H1 (cell line): ENCODE data around the gene RBCK1. TPM values are rescaled to one million over a fixed set of nuclear protein-coding genes. Genes with fewer than 3 reads are reported as not detected.

Experiments
- CTCF ChIA-PET: fragments of 300-600 bp; sonication (Branson Sonifier 250); formaldehyde crosslinking; loops from one replicate; lab custom pipeline; 2021; ENCODE audit not compliant: partially characterized antibody; lab: Charles Lee
- POLR2A ChIA-PET: fragments of 300-600 bp; sonication (Branson Sonifier 250); formaldehyde crosslinking; loops from one replicate; lab custom pipeline; 2021; ENCODE audit warnings: inconsistent platforms; ENCODE audit not compliant: partially characterized antibody; lab: Charles Lee
- DNase-seq, 2 experiments: peaks; one replicate each; pipeline versions ENCODE4 v3.0.0 to v3.0.0-alpha.2; 2010 to 2022; ENCODE audit warnings: low spot score in 2 of 2, low read depth in 1 of 2, mixed read lengths in 1 of 2
- FAIRE-seq: peaks from 2 replicates; lab custom pipeline; 2011; peaks lifted over from hg19 to GRCh38; lab: Jason Lieb, UNC
- H2AFZ ChIP-seq: 2 replicates; pipeline ENCODE4 v1.8.1; 2012; ENCODE audit warnings: low read length, inconsistent platforms
- H2AK5ac ChIP-seq: 2 replicates; pipeline ENCODE4 v1.6.1; 2013; ENCODE audit warnings: low read depth, low read length
- H2BK120ac ChIP-seq: replicated peaks from 2 replicates; pipeline ENCODE3; 2013; ENCODE audit warnings: low read depth, low read length, inconsistent platforms
- H2BK12ac ChIP-seq: 2 replicates; pipeline ENCODE4 v1.6.1; 2013; ENCODE audit warnings: low read depth, low read length
- H2BK15ac ChIP-seq: 2 replicates; pipeline ENCODE4 v1.6.1; 2013; ENCODE audit warnings: low read length
- H2BK20ac ChIP-seq: 2 replicates; pipeline ENCODE4 v1.6.1; 2013; ENCODE audit warnings: low read length
- H2BK5ac ChIP-seq: 2 replicates; pipeline ENCODE4 v1.6.1; 2013; ENCODE audit warnings: low read depth, low read length
- H3K14ac ChIP-seq: 2 replicates; pipeline ENCODE4 v1.6.1; 2013; ENCODE audit warnings: inconsistent platforms; ENCODE audit not compliant: insufficient read length
- H3K18ac ChIP-seq: 2 replicates; pipeline ENCODE4 v1.6.1; 2013; ENCODE audit warnings: low read length; ENCODE audit errors: extremely low read depth
- H3K23ac ChIP-seq: 2 replicates; pipeline ENCODE4 v1.6.1; 2013; ENCODE audit warnings: inconsistent platforms; ENCODE audit not compliant: insufficient read length
- H3K23me2 ChIP-seq: 2 replicates; pipeline ENCODE4 v1.6.1; 2013; ENCODE audit warnings: low read depth, low read length
- H3K27ac ChIP-seq: 2 replicates; pipeline ENCODE4 v1.6.1; 2011; ENCODE audit warnings: low read depth, low read length, inconsistent platforms
- H3K27me3 ChIP-seq, 4 experiments: replicated peaks in 1 of 4; 1 replicate in 1 of 4; 2 replicates in 3 of 4; pipeline versions ENCODE4 v1.6.1 to v1.8.1; 2011 to 2013; ENCODE audit warnings: low read length in 3 of 4, mild to moderate bottlenecking in 3 of 4, inconsistent platforms in 2 of 4, mixed read lengths in 2 of 4, moderate library complexity in 1 of 4; ENCODE audit not compliant: control insufficient read depth in 3 of 4, insufficient read depth in 3 of 4; ENCODE audit errors: extremely low read depth in 1 of 4
- H3K36me3 ChIP-seq, 4 experiments: 2 replicates each; pipeline versions ENCODE4 v1.6.1 to v1.8.1; 2011 to 2013; ENCODE audit warnings: mild to moderate bottlenecking in 4 of 4, low read length in 3 of 4, moderate library complexity in 2 of 4, control low read depth in 1 of 4, inconsistent platforms in 1 of 4; ENCODE audit not compliant: insufficient read depth in 4 of 4, control insufficient read depth in 2 of 4
- H3K4ac ChIP-seq: replicated peaks from 2 replicates; pipeline ENCODE3; 2013; ENCODE audit warnings: low read length, low read depth, mixed read lengths, inconsistent platforms; ENCODE audit not compliant: insufficient read length
- H3K4me1 ChIP-seq, 4 experiments: replicated peaks in 1 of 4; 1 replicate in 1 of 4; 2 replicates in 3 of 4; pipeline versions ENCODE4 v1.6.1 to v1.8.1; 2011 to 2013; ENCODE audit warnings: low read length in 3 of 4, inconsistent platforms in 2 of 4, mixed read lengths in 1 of 4; ENCODE audit not compliant: insufficient read depth in 4 of 4, control insufficient read depth in 3 of 4
- H3K4me2 ChIP-seq, 2 experiments: 2 replicates each; pipeline versions ENCODE4 v1.6.1 to v1.8.1; 2011 to 2013; ENCODE audit warnings: low read depth in 2 of 2, low read length in 2 of 2, control low read depth in 1 of 2, inconsistent platforms in 1 of 2, mild to moderate bottlenecking in 1 of 2; ENCODE audit not compliant: insufficient read depth in 1 of 2
- H3K4me3 ChIP-seq, 4 experiments: fragments of 200-600, 300-600 bp in 1 of 4; sonication (generic), shearing (Covaris generic), sonication (Bioruptor Twin) in 1 of 4; 2 replicates each; pipeline versions ENCODE4 v1.5.1 to v1.8.1; 2011 to 2016; ENCODE audit warnings: low read length in 4 of 4, low read depth in 3 of 4, control low read depth in 2 of 4, inconsistent platforms in 2 of 4, mild to moderate bottlenecking in 2 of 4, mixed read lengths in 1 of 4, moderate library complexity in 1 of 4; ENCODE audit not compliant: insufficient read depth in 2 of 4; ENCODE audit errors: extremely low read depth in 1 of 4
- H3K56ac ChIP-seq: replicated peaks from 2 replicates; pipeline ENCODE3; 2013; ENCODE audit warnings: low read depth, mild to moderate bottlenecking, mixed read lengths, low read length, inconsistent platforms; ENCODE audit not compliant: insufficient read length
- H3K79me1 ChIP-seq: 2 replicates; pipeline ENCODE4 v1.6.1; 2013; ENCODE audit warnings: low read depth, low read length, control low read depth
- H3K79me2 ChIP-seq, 2 experiments: 2 replicates each; pipeline versions ENCODE4 v1.6.1 to v1.8.1; 2012 to 2013; ENCODE audit warnings: low read length in 2 of 2, mild to moderate bottlenecking in 2 of 2, inconsistent platforms in 1 of 2; ENCODE audit not compliant: insufficient read depth in 2 of 2, control insufficient read depth in 1 of 2
- H3K9ac ChIP-seq, 4 experiments: replicated peaks in 1 of 4; 1 replicate in 1 of 4; 2 replicates in 3 of 4; pipeline versions ENCODE4 v1.6.1 to v1.8.1; 2011 to 2013; ENCODE audit warnings: low read depth in 3 of 4, low read length in 3 of 4, control low read depth in 2 of 4, mild to moderate bottlenecking in 2 of 4, moderate library complexity in 2 of 4, inconsistent platforms in 1 of 4; ENCODE audit errors: extremely low read depth in 1 of 4
- H3K9me3 ChIP-seq, 2 experiments: 2 replicates each; pipeline versions ENCODE4 v1.6.1 to v1.8.1; 2012 to 2013; ENCODE audit warnings: mild to moderate bottlenecking in 2 of 2, moderate library complexity in 2 of 2, control low read depth in 1 of 2, inconsistent platforms in 1 of 2, low read depth in 1 of 2, low read length in 1 of 2, mixed read lengths in 1 of 2; ENCODE audit not compliant: insufficient read depth in 2 of 2
- H4K20me1 ChIP-seq, 2 experiments: replicated peaks in 1 of 2; 2 replicates each; pipeline versions ENCODE3 to v1.8.1; 2011 to 2013; ENCODE audit warnings: inconsistent platforms in 2 of 2, low read length in 2 of 2, mild to moderate bottlenecking in 1 of 2; ENCODE audit not compliant: insufficient read depth in 2 of 2, control insufficient read depth in 1 of 2
- H4K5ac ChIP-seq: 2 replicates; pipeline ENCODE4 v1.6.1; 2013; ENCODE audit warnings: low read length, low read depth, mixed read lengths, inconsistent platforms; ENCODE audit not compliant: insufficient read length
- H4K8ac ChIP-seq: 2 replicates; pipeline ENCODE4 v1.8.0; 2013; ENCODE audit warnings: mild to moderate bottlenecking, moderate library complexity, low read length, inconsistent platforms; ENCODE audit not compliant: insufficient read depth; ENCODE audit errors: extremely low read depth
- H4K91ac ChIP-seq: replicated peaks from 2 replicates; pipeline ENCODE3; 2013; ENCODE audit warnings: low read length, mixed read lengths, inconsistent platforms; ENCODE audit not compliant: insufficient read length
- BACH1 ChIP-seq: IDR thresholded peaks from 2 replicates; pipeline ENCODE4 v1.6.1; 2012; ENCODE audit warnings: low read length, improper control_type of control experiment
- CHD1 ChIP-seq: IDR thresholded peaks from 2 replicates; pipeline ENCODE4 v1.6.1; 2012; ENCODE audit warnings: low read depth, low read length, improper control_type of control experiment
- WGBS, 2 experiments: shearing (Covaris generic) in 1 of 2; methylation state at CpG; one replicate each; pipeline versions ENCODE4 v1.1.6 to v1.1.7; 2013 to 2015; ENCODE audit warnings: low lambda C conversion rate in 2 of 2, mixed read lengths in 2 of 2, inconsistent platforms in 1 of 2, low coverage in 1 of 2, missing lambda C conversion rate in 1 of 2; ENCODE audit not compliant: insufficient replicate concordance in 2 of 2, insufficient coverage in 1 of 2, insufficient read length in 1 of 2; ENCODE audit errors: extremely low coverage in 1 of 2, missing lambda C conversion rate in 1 of 2; 5-methylcytosine and 5-hydroxymethylcytosine counted together
- polyA plus RNA-seq, 7 experiments: library from polyadenylated mRNA; depleted of rRNA in 3 of 7; stranded (reverse) in 5 of 7; unstranded in 2 of 7; fragments of >200 nt in 5 of 7; fragments of 200-250 nt in 2 of 7; gene quantifications; 1 replicate in 5 of 7; 2 replicates in 1 of 7; 4 replicates in 1 of 7; pipeline versions ENCODE4 v1.2.1 to v1.2.3, GENCODE V29; 2011 to 2013; ENCODE audit warnings: missing spikeins in 2 of 7, mixed read lengths in 2 of 7
- total RNA-seq: library from RNA; stranded (reverse); fragmentation: NEBNext Ultra II Directional; extraction: Animal tissue kit (Norgen Biotek cat#: 25700); gene quantifications from 2 replicates; pipeline ENCODE4 v1.2.1, GENCODE V29; 2021

Gene RBCK1
- total and polyA plus RNA-seq, 2 of the 8 experiments (the other 6 are each of a cell fraction or from before 2014, with no cell fraction given): 43.1 to 54.7 TPM

GRCh38 chr20:370977-371754 lies 36.9 kb upstream of the RBCK1 start:
- Histone ChIP-seq H3K23ac (no peak overlapping the region), H3K27ac (no peak overlapping the region), H4K5ac (no peak overlapping the region), H3K18ac (peak overlapping the region; percentile 79; the same call in 1 of the 2 replicates), H2BK20ac (0 out of 2 replicates have a peak overlapping the region, but pooled peaks have one; percentile 88), H4K8ac (no peak overlapping the region), H2BK5ac (peak overlapping the region; percentile 82), H3K14ac (no peak overlapping the region), H2AK5ac (0 out of 2 replicates have a peak overlapping the region, but pooled peaks have one; percentile 65), H3K4me3 (no peak overlapping the region), H3K56ac (no peak overlapping the region), H3K79me2 (no peaks in the 10 kb centered on the region; a peak in 1 of 4 replicates), H2BK12ac (peak overlapping the region; percentile 70), H3K27me3 (no peaks in the 10 kb centered on the region; a peak in 1 of 7 replicates), H3K4ac (no peak overlapping the region), H4K91ac (peak overlapping the region; percentile 22), H3K4me2 (no peak overlapping the region), H2BK15ac (0 out of 2 replicates have a peak overlapping the region, but pooled peaks have one; percentile 54), H3K36me3 (no peaks in the 10 kb centered on the region; a peak in 1 of 8 replicates), H3K9ac (no peak overlapping the region), H2AFZ (peak overlapping the region; percentile 67; the same call in 1 of the 2 replicates), H3K79me1 (no peaks in the 10 kb centered on the region), H2BK120ac (no peak overlapping the region), H4K20me1 (no peaks in the 10 kb centered on the region), H3K23me2 (no peaks in the 10 kb centered on the region), H3K4me1 (peaks cover 0 to 5% (median 0%) of the 10 kb centered on the region in 4 experiments; a peak in 2 of 7 replicates), H3K9me3 (no peaks in the 10 kb centered on the region)
- CTCF ChIA-PET: interaction anchor here (0.8 to 4.9 kb wide), 12 partner anchors 8 to 260 kb away, joined by 3 to 41 read pairs (median 3); no protein-coding TSS in a partner anchor
- FAIRE-seq: no peak
- no peak for TF ChIP-seq CHD1
- peak; percentile 56 for TF ChIP-seq BACH1
- WGBS, 2 experiments: 88 to 100% methylated on average over 1 to 6 of the region's 7 CpGs
- no peak for DNase-seq
- POLR2A ChIA-PET: interaction anchor here (0.7 to 14.7 kb wide), 7 partner anchors 9 to 45 kb away, joined by 3 to 172 read pairs (median 3); partner anchors contain the start of genes SOX12 and TRIB3
